Activated naive CD4-positive, alpha-beta T cell treated with anti-CD3 and anti-CD28 coated beads, Interleukin-2, amount 10 ng/mL, durations not matched to agents 7 days and 5 days (primary cell): ENCODE results near the gene SLC39A11.
A peak's percentile ranks its signal among the peaks of the same experiment; 100 is the strongest.

Experiments used
- CTCF ChIA-PET: fragments of 350-600 bp; sonication (Branson Sonifier 250); formaldehyde crosslinking; loops from one replicate; lab custom pipeline; 2021; ENCODE audit warnings: antibody characterized with exemption; lab: Charles Lee
- DNase-seq: peaks from one replicate; pipeline ENCODE4 v3.0.0-alpha.2; 2020
- H3K27ac Mint-ChIP-seq: one replicate; pipeline ENCODE4 v1.8.0; 2021; ENCODE audit warnings: mild to moderate bottlenecking, moderate library complexity, mixed read lengths
- H3K27me3 Mint-ChIP-seq: one replicate; pipeline ENCODE4 v1.8.0; 2021; ENCODE audit warnings: mild to moderate bottlenecking, mixed read lengths
- H3K36me3 Mint-ChIP-seq: one replicate; pipeline ENCODE4 v1.8.0; 2021; ENCODE audit warnings: mixed read lengths
- H3K4me1 Mint-ChIP-seq: one replicate; pipeline ENCODE4 v1.8.0; 2021; ENCODE audit warnings: mixed read lengths
- H3K4me3 Mint-ChIP-seq: one replicate; pipeline ENCODE4 v1.8.0; 2021; ENCODE audit warnings: mild to moderate bottlenecking, moderate library complexity, mixed read lengths
- H3K9me3 Mint-ChIP-seq: one replicate; pipeline ENCODE4 v1.8.0; 2021; ENCODE audit warnings: mixed read lengths

Gene SLC39A11

DNA sequence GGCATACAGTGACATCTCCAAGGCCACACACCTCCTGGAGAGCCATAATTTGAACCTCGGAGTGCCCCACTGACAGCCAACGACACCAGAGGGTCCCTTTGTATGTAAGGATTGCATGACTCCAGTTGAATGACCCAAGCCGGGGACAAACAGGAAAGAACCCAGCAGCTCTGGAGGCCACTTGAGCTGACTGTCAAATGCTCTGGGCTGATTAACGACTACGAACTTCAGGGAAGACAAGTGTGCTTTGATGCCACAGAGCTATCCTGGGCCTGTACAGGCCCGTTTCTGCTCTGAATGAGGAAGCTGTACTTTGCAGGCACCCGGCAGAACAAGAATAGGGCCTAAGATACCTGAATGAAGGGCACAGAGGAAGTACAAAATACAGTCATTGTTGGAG is 404.6 kb downstream of the SLC39A11 start:
- Mint-ChIP-seq H3K4me1 (peaks cover 4% of the 10 kb centered on the region), H3K9me3 (no peaks in the 10 kb centered on the region), H3K27me3 (peaks cover 4% of the 10 kb centered on the region), H3K27ac (no peak overlapping the region), H3K4me3 (no peak overlapping the region), H3K36me3 (no peaks in the 10 kb centered on the region)
- DNase-seq, result no peak
- CTCF ChIA-PET, result no interaction called here

- CTCF ChIA-PET, result interaction anchor here (1.1 kb wide), 1 partner anchor 124 kb away, joined by 4 read pairs; no protein-coding TSS in a partner anchor
- peak overlapping the region; percentile 62 for H3K27ac Mint-ChIP-seq
- peaks cover 1% of the 10 kb centered on the region for H3K9me3 Mint-ChIP-seq
- peaks cover 2% of the 10 kb centered on the region for H3K36me3 Mint-ChIP-seq
- DNase-seq, result no peak
- H3K4me1 Mint-ChIP-seq, result peaks cover 4% of the 10 kb centered on the region
- no peaks in the 10 kb centered on the region for H3K27me3 Mint-ChIP-seq
- H3K4me3 Mint-ChIP-seq, result no peak overlapping the region
These were observed 408.0 kb downstream of the SLC39A11 start for GRCh38 chr17:72684405-72685020.

DNA sequence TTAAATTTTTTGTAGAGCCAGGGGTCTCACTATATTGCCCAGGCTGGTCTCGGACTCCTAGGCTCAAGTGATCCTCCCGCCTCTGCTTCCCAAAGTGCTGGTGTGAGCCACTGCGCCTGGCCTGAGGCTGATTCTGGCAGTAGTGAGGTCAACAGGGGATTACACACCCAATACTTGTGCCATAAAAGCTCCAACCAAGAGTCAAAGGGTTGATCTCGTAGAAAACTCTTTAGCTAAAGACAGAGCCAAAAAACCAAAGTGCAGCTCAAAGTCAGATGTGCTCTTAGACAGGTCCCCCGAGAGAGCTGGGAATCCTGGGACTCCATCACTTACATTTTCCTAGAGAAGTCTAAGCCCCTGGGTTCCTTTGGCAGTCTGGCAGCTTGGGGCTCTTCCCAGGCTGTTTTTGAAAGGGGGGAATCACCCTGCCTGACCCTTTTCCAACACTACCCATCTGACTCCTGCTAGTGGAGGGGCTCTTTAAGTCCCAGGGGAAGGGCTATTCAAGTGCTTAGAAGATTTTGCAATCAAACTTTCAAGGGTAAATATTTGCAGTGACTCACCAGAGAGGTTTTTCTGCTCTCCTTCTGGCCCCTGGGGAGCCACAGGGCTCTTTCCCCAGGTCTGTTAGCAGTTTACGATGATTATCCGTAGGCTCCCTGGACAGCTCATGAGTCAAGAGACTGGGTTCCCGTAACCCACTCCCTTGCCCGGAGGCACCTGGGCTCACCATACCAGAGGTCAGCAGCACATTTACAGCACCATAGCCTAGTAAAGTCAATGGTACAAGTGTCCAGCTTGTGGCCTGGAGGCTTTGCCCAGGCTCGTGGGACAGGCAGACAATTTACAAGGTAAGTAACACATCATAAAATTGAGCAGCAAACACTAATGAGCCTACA is 408.7 kb downstream of the SLC39A11 start:
- Mint-ChIP-seq H3K9me3 (peaks cover 2% of the 10 kb centered on the region), H3K4me1 (peaks cover 4% of the 10 kb centered on the region), H3K27ac (peak overlapping the region; percentile 62), H3K36me3 (peaks cover 2% of the 10 kb centered on the region), H3K27me3 (no peaks in the 10 kb centered on the region), H3K4me3 (no peak overlapping the region)
- CTCF ChIA-PET, result interaction anchor here (1.1 to 2.1 kb wide), 2 partner anchors 43 to 123 kb away, joined by 4 to 5 read pairs; no protein-coding TSS in a partner anchor
- no peak for DNase-seq

- peaks cover 4% of the 10 kb centered on the region for H3K4me1 Mint-ChIP-seq
- H3K9me3 Mint-ChIP-seq, result peaks cover 2% of the 10 kb centered on the region
- CTCF ChIA-PET, result interaction anchor here (2.1 kb wide), 1 partner anchor 44 kb away, joined by 5 read pairs; no protein-coding TSS in a partner anchor
- DNase-seq, result no peak
- no peak overlapping the region for H3K27ac Mint-ChIP-seq
- H3K36me3 Mint-ChIP-seq, result peaks cover 2% of the 10 kb centered on the region
- no peak overlapping the region for H3K4me3 Mint-ChIP-seq
- H3K27me3 Mint-ChIP-seq, result no peaks in the 10 kb centered on the region
These were observed 409.9 kb downstream of the SLC39A11 start for GRCh38 chr17:72682605-72683004.

DNA sequence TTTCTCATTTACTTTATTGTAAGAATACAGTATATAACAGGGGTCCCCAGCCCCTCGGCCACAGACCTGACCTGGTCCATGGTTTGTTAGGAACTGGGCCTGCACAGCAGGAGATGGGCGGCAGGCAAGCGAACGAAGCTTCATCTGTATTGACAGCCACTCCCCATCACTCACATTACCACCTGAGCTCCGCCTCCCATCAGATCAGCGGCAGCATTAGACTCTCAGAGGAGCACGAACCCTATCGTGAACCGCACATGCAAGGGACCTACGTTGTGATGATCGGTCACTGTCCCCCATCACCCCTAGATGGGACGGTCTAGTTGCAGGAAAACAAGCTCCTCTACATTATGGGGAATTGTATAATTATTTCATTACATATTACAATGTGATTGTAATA is 410.6 kb downstream of the SLC39A11 start:
- Mint-ChIP-seq H3K27me3 (no peaks in the 10 kb centered on the region), H3K27ac (no peak overlapping the region), H3K4me3 (no peak overlapping the region), H3K36me3 (peaks cover 2% of the 10 kb centered on the region), H3K4me1 (peaks cover 4% of the 10 kb centered on the region), H3K9me3 (peaks cover 2% of the 10 kb centered on the region)
- CTCF ChIA-PET, result interaction anchor here (2.1 kb wide), 1 partner anchor 45 kb away, joined by 5 read pairs; no protein-coding TSS in a partner anchor
- no peak for DNase-seq

- H3K27ac Mint-ChIP-seq, result no peak overlapping the region
- H3K9me3 Mint-ChIP-seq, result peaks cover 2% of the 10 kb centered on the region
- CTCF ChIA-PET, result no interaction called here
- no peak overlapping the region for H3K4me3 Mint-ChIP-seq
- peaks cover 4% of the 10 kb centered on the region for H3K36me3 Mint-ChIP-seq
- H3K4me1 Mint-ChIP-seq, result no peaks in the 10 kb centered on the region
- no peak for DNase-seq
- no peaks in the 10 kb centered on the region for H3K27me3 Mint-ChIP-seq
These were observed 414.6 kb downstream of the SLC39A11 start for GRCh38 chr17:72677714-72678390.

- Mint-ChIP-seq H3K4me3 (no peak overlapping the region), H3K9me3 (peaks cover 2% of the 10 kb centered on the region), H3K27ac (no peak overlapping the region), H3K4me1 (no peaks in the 10 kb centered on the region), H3K36me3 (peaks cover 4% of the 10 kb centered on the region), H3K27me3 (no peaks in the 10 kb centered on the region)
- CTCF ChIA-PET, result no interaction called here
- no peak for DNase-seq
These were observed 415.4 kb downstream of the SLC39A11 start for GRCh38 chr17:72677108-72677507.

GRCh38 chr17:72672729-72673128 is 419.8 kb downstream of the SLC39A11 start:
- H3K9me3 Mint-ChIP-seq, result peaks cover 3% of the 10 kb centered on the region
- H3K27me3 Mint-ChIP-seq, result no peaks in the 10 kb centered on the region
- H3K4me3 Mint-ChIP-seq, result no peak overlapping the region
- no peak overlapping the region for H3K27ac Mint-ChIP-seq
- no peaks in the 10 kb centered on the region for H3K4me1 Mint-ChIP-seq
- peaks cover 2% of the 10 kb centered on the region for H3K36me3 Mint-ChIP-seq
- DNase-seq, result no peak
- CTCF ChIA-PET, result no interaction called here

DNA sequence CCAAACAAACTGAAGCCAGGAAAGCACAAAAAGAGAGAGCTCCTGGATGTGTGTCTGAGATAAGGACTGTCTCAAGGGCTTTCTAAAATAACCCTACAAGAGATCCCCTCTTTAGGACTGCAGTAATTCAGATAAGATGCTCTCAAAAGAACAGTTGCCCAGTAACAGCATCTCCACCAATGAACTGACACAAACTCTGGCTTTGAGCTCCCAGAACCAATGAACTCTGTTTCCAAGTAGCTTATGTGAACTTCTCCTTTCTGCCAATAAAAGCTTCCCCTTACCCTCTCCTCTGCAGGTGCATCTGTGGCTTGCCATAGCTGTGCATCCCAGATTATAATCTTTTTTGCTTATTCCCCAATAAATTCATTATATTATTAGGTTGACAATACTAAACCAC is 421.5 kb downstream of the SLC39A11 start:
- DNase-seq, result no peak
- H3K4me3 Mint-ChIP-seq, result no peak overlapping the region
- peaks cover 5% of the 10 kb centered on the region for H3K27me3 Mint-ChIP-seq
- peaks cover 3% of the 10 kb centered on the region for H3K9me3 Mint-ChIP-seq
- no peaks in the 10 kb centered on the region for H3K4me1 Mint-ChIP-seq
- no peak overlapping the region for H3K27ac Mint-ChIP-seq
- H3K36me3 Mint-ChIP-seq, result peaks cover 2% of the 10 kb centered on the region
- CTCF ChIA-PET, result no interaction called here

DNA sequence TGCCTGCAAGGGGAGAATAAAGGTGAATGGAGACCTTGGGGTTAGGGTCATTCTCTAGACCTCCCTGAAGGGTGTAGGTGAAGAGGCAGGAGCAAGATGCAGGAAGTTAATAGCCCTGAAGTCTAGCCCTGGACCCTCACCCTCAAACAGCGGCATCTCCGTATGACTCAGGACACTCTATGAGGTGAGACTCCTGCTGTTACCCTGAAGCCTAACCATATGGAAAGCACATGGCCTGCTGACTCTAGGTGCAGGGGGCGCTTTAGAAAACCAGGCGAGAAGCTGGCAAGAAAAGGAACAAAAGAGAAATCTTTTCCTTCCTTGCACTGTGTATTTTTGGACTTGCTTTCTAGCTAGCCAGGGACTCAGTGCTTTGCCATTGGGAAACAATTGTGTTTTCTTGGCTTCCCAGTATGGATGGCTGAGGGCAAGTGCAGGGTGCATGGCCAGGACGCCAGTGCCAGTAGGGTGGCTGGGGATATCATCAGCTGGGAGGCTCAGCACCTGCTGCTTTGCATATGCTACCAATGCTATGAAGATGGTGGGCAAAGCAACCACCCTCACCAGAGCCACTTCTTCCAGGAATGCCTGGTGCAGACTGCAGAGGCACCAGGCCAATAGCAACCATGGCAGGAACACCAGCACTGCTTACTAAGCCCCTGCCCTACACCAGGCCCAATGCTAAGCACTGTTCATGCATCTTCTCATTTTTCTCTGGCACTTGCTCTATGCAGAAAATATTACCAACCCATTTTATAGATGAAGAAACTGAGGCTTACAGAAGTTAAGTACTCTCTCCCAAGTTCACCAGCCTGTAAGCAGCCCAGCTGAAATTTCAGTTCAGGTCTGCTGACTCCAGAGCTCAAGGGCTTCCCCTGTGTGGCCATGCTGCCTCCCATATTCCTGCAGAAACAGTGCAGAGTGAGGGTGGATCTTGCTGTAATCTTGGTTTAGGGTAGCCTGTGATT is 425.1 kb downstream of the SLC39A11 start:
- Mint-ChIP-seq H3K27me3 (peaks cover 12% of the 10 kb centered on the region), H3K36me3 (no peaks in the 10 kb centered on the region), H3K27ac (no peak overlapping the region), H3K4me3 (no peak overlapping the region), H3K4me1 (no peaks in the 10 kb centered on the region), H3K9me3 (peaks cover 3% of the 10 kb centered on the region)
- DNase-seq, result no peak
- CTCF ChIA-PET, result no interaction called here

GRCh38 chr17:72665852-72666851 is 426.3 kb downstream of the SLC39A11 start:
- H3K36me3 Mint-ChIP-seq, result no peaks in the 10 kb centered on the region

GRCh38 chr17:72662827-72663190 is 429.7 kb downstream of the SLC39A11 start:
- no peak overlapping the region for H3K4me3 Mint-ChIP-seq
- H3K27me3 Mint-ChIP-seq, result peaks cover 20% of the 10 kb centered on the region

More at GRCh38 chr17:72665852-72666851, 426.3 kb downstream of the SLC39A11 start:
- DNase-seq, result no peak
- no peak overlapping the region for H3K27ac Mint-ChIP-seq
- no peaks in the 10 kb centered on the region for H3K4me1 Mint-ChIP-seq
- CTCF ChIA-PET, result interaction anchor here (1.1 kb wide), 1 partner anchor 61 kb away, joined by 3 read pairs; no protein-coding TSS in a partner anchor
- peaks cover 3% of the 10 kb centered on the region for H3K9me3 Mint-ChIP-seq
- H3K4me3 Mint-ChIP-seq, result no peak overlapping the region
- peaks cover 18% of the 10 kb centered on the region for H3K27me3 Mint-ChIP-seq

More at GRCh38 chr17:72662827-72663190, 429.7 kb downstream of the SLC39A11 start:
- no peaks in the 10 kb centered on the region for H3K9me3 Mint-ChIP-seq
- DNase-seq, result no peak
- CTCF ChIA-PET, result no interaction called here
- H3K27ac Mint-ChIP-seq, result no peak overlapping the region
- no peaks in the 10 kb centered on the region for H3K36me3 Mint-ChIP-seq
- H3K4me1 Mint-ChIP-seq, result no peaks in the 10 kb centered on the region
